Dermis blood vessel endothelial cell (primary cell): ENCODE measurements around the gene FRA10AC1. TPM values are rescaled to one million over a fixed set of nuclear protein-coding genes. Genes with fewer than 3 reads are reported as not detected.
A peak's percentile ranks its signal among the peaks of the same experiment; 100 is the strongest.

ENCODE experiments used
- DNase-seq: peaks from one replicate; pipeline ENCODE4 v3.0.0; 2010
- total RNA-seq: library from RNA; depleted of rRNA; stranded (reverse); fragments of >200 nt; gene quantifications from 2 replicates; pipeline ENCODE4 v1.2.3, GENCODE V29; 2014

Gene FRA10AC1, protein sequence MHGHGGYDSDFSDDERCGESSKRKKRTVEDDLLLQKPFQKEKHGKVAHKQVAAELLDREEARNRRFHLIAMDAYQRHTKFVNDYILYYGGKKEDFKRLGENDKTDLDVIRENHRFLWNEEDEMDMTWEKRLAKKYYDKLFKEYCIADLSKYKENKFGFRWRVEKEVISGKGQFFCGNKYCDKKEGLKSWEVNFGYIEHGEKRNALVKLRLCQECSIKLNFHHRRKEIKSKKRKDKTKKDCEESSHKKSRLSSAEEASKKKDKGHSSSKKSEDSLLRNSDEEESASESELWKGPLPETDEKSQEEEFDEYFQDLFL
- total RNA-seq, result 5.1 and 5.8 TPM in 2 replicates

DNA sequence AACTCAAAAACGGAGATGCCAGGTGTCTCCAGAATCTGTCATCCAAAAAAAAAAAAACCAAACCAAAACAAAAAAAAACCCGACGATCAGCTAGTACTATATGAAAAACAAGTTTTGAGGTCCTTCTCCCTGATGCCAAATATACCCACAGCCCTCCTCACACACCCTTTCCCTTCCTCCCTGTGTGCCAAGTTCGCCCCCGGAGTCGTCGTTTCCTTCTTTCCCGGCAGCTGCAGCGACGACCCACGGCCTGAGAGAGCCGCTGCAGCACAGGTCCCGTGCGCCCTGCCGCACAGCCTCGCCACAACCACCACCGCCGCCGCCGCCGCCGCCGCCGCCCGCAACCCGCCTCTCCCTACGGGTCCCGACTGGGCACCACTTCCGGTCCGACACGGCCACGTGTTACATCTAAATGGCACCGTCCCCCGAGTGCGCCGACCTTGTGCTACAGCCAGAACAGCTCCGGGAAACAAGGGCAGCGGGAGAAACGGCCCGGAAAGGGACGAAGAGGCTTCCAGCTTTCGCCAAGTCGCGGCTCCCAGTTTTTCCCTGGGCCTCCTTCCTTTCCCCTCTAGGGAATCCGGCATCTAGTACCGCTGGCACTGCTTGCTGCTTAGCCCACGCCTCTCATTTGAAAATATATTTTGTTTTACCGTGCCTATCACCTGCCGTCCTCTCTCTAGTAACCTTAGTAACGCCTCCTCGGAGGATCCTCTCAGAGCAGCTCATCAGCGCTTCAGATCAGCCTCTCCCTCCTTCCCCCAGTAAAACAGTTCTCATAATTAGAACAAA is at the start of gene FRA10AC1:
TSS of gene FRA10AC1 (minus strand) at position 383 of the 792 bp plus-strand sequence. CDS start 2,486 bp downstream, outside the sequence.
- peak; percentile 96 for DNase-seq

DNA sequence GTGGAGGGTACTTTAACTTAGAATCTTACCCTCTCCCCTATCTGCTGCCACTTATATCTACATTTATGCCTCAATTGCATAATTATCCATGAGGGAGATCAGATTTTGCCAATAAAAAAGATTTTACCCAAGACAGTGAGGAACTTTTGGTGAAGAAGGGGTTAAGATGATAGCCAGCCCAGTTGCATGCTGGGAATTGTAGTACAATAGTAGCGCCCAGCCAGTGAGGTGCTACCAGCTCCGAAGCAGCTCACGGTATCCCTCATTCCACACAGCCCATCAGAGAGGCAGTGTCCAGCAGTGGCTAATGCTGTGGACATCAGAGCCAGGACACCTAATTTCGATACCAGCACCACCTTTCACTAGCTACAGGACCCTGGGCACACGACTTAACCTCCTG is 49.4 kb upstream of the FRA10AC1 start:
- DNase-seq, result peak; percentile 26

DNA sequence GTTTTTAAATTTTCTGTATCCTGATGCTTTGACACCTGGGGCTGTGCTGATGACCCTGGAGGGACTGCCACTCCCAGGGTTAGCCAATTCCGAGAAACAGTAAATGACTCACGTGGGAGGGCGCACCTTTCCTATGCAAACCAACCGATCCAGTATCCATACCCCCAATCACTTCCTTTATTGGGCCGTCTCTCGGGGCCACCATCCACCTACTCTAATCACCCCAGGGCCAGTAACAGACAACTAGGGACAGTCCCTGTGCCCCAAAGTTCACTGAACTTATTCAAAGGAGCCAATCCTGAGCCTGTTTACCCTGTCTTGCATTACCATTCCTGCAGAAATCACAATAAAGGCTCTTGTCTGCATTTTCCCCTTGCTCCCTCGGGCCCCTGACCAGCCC is 48.7 kb upstream of the FRA10AC1 start:
- DNase-seq, result no peak

DNA sequence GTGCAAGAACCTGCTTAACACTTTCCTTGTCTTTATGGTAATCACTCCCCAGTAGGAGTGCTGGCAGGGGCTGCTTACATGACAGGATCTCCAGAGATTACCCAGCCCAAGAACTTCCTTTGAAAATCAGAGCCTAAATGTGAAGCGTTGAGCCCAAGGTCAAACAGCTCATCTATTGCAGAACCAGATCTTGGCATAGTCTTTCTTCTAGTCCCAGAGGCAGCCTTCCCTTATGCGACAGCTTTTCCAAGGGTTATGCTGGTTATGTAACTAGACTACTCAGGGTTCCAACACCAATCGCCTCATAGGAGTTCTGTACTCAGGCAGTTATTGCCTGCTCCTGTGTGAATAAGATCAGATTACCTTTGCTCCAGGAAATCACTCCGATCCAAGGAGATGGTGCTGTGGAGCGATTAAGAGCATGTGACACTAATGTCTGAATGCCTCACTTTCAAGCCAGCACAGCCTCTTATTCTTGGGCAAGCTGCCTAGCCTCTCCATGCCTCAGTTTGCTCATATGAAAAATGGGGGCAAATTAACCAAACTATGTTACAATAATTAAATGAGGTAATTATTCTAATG is 46.9 kb upstream of the FRA10AC1 start:
- no peak for DNase-seq

DNA sequence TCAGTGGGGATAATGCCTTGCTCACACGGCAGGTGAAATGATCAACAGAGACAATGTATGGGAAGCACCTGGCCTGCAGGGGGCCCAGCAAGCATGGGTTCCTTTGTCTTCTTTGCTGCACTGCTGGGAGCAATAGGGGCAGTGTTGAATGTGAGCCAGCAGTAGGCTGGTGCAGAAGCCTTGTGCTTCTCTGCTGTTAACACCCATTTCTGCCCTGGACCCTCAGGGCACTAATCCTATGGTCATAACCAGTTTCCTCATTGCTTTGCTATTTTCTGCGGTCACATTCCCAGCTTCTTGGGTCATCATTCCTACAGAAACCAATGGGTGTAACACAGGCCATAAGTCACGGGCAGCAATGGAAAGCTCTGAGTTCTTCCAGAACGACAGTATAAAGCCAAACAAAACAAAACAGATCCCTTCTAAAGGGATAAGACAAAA is 44.5 kb upstream of the FRA10AC1 start:
- no peak for DNase-seq

- peak; percentile 12 for DNase-seq
Measured at GRCh38 chr10:93745408-93746065, 43.1 kb upstream of the FRA10AC1 start.

DNA sequence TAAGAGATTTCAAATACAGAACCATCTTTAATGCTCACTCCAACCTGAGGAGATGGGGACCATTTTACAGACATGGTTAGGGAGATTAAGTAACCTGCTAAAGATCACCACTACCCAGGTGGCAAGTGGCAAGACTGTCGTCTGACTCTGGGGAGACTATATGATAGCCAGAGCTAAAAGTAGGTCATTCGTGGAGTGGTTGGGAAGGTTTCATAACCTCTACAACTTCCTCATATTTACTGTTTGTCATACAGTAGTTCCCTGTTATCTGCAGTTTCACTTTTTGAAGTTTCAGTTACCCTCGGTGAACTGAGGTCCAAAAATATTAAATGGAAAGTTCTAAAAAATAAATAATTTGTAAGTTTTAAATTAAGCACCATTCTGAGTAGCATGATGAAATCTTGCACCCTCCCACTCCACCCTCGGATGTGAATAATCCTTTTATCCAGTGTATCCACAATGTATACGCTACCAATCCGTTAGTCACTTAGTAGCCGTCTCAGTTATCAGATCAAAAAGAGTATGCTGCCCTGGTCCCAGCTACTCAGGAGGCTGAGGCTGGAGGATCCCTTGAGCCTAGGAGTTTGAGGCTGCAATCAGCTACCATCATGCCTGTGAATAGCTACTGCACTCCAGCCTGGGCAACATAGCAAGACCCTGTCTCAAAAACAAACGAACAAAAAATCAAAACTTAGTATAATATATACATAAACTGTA is 40.4 kb upstream of the FRA10AC1 start:
- no peak for DNase-seq

DNA sequence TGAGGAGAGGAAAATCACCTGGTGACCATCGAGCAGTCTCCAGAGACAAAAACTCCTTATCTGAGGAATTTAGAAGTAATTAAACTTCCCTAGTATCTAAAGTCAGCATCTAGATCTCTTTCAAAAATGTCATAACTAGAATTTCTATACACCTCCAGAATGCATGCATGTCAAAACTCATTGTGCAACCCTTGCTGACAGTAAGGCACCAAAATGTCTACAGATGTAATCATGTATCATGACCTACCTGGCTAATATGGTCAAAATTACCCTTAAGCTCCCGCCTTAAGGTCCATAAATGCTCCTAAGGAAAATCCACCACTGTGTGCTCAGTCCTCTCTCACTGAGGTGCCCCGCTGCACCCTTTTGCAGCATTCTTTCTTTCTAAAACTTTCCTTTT is 39.0 kb upstream of the FRA10AC1 start:
- DNase-seq, result no peak

- no peak for DNase-seq
Measured at GRCh38 chr10:93726024-93726423, 23.6 kb upstream of the FRA10AC1 start.

DNA sequence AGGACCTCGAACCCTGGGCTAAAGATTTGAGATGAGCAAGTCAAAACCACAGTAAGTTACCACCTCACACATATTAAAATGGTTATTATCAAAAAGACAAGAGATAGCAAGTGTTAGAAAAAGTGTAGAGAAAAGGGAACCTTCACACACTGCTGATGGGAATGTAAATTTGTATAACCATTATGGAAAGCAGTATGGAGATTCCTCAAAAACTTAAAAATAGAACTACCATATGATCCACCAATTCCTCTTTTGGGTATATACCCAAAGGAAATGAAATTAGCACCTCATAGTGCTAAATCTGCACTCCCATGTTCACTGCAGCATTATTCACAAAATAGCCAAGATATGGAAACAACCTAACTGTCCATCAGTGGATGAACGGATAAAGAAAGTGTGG is 20.8 kb upstream of the FRA10AC1 start:
- no peak for DNase-seq

DNA sequence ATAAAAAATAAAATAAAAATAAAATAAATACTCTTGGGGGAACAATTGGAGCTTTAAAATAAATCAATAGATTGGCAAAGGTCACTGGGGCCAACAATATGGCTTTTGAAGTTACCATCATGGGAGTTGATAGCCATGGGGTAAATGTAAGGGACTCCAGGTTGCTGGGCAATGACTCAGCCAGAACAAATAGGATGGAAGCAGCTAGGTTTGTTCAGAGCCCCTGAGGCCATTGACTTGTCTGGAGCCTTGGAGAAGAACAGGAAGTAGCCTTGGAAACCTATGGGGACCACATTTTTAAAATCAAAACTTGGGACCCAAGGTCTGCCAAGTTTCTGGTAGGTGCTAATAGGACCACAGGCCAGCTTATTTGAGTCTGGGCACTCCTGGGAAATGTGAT is 20.2 kb upstream of the FRA10AC1 start:
- DNase-seq, result no peak

DNA sequence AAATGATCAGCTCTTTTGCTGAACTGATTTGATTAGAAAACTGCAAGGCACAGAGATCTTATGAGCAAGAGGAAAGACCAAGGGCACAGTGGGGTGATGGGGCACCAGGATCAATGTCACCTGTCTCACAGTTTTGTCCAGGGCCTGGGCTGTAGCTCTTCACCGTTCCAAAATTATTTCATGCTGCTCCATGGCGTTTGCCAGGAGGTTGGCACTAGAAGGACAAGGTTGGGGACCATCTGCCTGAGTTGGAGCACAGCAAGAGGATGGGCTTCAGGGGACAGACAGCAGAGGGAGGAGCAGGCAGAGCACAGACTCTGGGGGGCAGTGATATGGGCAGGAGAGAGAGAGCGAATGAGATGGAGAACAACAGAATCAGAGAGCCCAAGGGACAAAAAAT is 17.5 kb upstream of the FRA10AC1 start:
- no peak for DNase-seq

DNA sequence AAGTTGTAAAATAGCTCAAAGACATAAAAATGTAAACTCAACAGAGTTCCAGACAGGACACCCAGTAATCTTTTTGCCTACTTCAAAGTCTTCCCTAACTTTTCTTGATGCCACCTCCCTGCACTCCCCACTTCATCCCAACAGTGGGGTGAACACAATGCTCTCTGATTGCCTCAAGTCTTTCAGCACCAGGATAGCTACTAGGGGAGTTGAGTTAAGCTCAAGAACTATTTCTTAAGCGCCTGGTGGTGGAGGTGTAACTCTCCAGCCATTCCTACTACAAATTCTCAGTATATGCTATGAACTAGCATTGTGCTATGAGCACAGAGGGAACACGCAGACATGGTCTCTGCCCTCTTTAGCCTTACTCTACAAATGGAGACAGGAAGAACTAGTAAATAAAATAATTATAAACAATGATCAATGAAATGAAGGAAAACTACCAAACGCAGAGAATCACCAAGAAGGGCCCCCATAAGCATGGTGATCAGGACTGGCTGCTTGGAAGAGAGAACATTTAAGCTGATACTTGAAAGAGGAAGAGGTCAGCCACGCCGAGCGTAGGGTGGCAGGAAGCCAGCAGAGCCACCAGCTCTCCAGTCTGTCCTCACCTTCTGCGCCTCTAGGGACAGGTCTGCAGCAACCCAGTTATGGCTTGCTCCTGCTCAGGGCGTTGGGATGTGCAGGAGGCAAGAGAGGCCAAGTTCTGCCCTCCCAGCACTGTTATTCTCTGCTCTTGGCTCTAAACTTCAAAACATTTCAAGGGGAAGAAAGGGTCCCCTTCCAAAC is 16.7 kb upstream of the FRA10AC1 start:
- DNase-seq, result no peak

DNA sequence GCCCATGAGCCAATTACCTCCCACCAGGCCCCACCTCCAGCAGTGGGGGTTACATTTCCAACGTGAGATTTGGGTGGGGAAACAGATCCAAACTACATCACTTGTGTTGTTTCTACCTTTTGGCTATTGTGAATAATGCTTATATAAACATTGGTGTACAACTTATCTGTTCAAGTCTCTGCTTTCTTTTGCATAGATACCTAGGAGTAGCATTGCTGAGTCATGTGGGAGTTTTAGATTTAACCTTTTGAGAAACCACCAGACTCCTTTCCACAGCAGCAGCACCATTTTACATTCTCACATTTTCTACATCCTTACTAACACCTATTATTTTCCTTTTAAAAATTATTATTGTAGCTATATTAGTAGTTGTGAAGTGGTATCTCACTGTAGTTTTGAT is 14.4 kb upstream of the FRA10AC1 start:
- DNase-seq, result no peak

DNA sequence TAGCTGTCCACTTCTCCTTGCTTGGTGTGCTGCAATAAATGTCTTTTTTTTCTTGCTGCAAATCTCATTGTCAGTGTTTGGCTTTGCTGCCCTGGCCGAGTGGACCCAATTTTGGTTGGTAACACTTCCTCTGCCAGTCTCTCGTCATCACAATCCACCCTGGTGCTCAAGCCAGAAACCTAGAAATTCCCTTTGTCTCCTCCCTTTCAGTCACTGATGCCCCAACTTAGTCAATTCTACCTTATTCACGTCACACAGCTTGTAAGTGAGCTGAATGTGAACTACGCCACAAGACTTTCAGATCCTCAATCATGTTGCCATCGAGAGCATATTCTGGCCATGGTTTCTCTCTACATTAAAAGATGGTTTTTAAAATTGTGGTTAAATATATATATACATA is 13.0 kb upstream of the FRA10AC1 start:
- DNase-seq, result no peak

GRCh38 chr10:93712593-93712992 is 10.2 kb upstream of the FRA10AC1 start:
- no peak for DNase-seq

GRCh38 chr10:93711891-93712290 is 9.5 kb upstream of the FRA10AC1 start:
- DNase-seq, result peak; percentile 10

DNA sequence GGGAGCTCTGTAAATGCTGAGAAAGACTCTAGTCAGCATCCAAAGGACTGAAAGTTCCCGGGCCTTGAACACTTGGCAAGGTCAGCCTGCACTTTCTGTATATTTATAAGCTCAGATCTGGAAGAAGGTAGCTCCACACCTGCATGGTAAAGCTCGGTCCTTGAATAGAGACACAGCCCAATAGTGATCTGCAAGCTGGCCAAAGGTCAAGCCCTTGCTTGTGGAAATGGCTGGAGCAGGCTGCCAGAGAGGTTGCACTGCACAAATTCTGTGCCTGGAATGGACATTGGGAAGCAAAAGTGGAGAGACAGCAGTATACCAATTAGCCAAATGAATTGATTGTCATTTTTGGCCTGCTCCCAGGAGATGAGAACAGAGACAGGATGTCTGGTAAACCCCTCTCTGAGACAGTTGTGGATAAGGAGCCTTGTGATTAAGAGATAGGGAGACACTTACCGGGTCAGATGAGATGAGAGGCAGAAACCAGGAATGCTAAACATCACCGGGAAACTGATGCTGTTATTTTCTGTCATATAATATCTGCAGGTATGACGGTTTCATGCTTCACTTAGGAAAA is 8.0 kb upstream of the FRA10AC1 start:
- DNase-seq, result no peak

DNA sequence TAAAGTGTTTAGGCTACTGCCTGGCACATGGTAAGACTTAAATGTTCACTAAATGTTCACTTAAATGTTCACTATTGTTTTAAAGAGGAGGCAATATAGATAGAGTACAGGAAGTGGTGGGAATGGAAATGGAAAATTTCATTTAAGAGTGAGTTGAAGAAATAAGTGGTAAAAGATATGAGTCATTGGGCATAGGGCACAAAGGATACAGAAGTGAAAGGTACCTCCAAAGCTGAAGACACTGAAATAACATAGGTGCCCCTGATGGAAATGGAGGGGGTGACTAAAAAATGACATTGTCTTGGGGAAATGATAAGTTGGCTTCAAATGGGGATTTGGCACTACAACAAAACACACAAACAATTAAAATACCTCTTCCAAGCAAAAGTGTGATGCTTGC is 5.2 kb upstream of the FRA10AC1 start:
- no peak for DNase-seq

GRCh38 chr10:93704451-93704850 is 2.1 kb upstream of the FRA10AC1 start:
- DNase-seq, result no peak

DNA sequence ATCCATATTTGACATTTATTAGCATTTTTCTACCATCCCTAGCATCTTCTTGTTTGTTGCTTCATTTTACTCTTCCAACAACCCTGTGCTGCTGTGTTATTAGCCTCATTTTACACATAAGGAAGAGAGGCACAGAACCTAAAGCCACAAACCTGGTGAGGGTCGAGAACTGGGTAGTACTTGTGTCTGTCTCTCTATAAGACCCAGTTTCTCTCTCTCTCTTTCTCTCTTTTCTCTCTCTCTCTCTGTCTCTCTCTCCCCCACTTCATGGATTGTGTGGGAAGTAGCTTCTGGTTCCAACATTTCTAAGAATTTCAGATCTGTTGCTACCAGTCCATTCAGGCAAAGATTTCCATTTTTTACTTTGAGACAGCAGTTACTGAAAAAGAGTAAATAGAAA is 1.4 kb upstream of the FRA10AC1 start:
- no peak for DNase-seq
